CD4-positive, alpha-beta T cell treated with Interleukin-21 for 1 hour (primary cell): ENCODE data around the gene EPB41L2.
"Not testable (repeated sequence)": the region's sequence is repeated elsewhere in the genome, so short reads cannot be mapped to it uniquely, and the experiment has no call there.

ENCODE experiments used
- DNase-seq: peaks from one replicate; pipeline ENCODE4 v3.0.0-alpha.2; 2020

The EPB41L2 gene

GRCh38 chr6:131063028-131063763, at the start of gene EPB41L2:
EPB41L2 (minus strand) TSS chr6:131063245; CDS start chr6:130956485, 106,760 bp downstream.
- DNase-seq, result peak; percentile 87

DNA sequence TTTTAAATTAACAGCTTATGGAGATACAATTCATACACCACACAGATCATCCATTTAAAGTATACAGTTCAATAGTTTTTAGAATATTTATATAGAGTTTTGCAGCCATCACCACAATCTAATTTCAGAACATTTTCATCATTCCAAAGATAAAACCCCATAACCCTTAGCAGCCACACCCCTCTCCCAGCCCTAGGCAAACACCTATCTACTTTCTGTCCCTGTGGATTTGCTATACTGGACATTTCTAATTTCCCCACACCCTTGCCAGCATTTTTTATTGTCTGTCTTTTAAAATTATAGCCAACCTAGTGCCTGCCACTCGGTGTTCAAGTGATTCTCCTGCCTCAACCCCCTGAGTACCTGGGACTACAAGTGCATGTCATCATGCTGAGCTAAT, 49.2 kb upstream of the EPB41L2 start:
- no peak for DNase-seq

DNA sequence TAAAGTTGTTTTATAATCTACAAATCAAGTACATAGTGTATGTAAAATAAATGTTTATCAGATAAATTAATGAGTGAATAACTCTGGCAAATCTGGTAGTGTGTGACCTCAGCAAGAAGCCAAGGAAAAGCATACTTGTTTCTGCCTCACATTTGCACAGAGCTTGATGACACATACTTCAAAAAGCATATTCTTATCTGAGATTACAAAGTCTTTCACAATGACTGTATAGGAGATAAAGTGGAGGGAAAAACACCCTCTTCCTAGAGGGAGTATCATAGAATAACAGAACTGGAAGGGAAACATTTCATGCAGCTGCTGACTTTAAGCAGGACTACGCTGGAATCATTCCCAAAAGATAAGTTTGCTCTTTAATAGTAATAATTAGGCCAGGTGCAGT, 44.1 kb upstream of the EPB41L2 start:
- no peak for DNase-seq

- DNase-seq, result no peak
Measured at GRCh38 chr6:131103901-131104300, 40.9 kb upstream of the EPB41L2 start.

GRCh38 chr6:131103296-131103695, 40.3 kb upstream of the EPB41L2 start:
- DNase-seq, result no peak

DNA sequence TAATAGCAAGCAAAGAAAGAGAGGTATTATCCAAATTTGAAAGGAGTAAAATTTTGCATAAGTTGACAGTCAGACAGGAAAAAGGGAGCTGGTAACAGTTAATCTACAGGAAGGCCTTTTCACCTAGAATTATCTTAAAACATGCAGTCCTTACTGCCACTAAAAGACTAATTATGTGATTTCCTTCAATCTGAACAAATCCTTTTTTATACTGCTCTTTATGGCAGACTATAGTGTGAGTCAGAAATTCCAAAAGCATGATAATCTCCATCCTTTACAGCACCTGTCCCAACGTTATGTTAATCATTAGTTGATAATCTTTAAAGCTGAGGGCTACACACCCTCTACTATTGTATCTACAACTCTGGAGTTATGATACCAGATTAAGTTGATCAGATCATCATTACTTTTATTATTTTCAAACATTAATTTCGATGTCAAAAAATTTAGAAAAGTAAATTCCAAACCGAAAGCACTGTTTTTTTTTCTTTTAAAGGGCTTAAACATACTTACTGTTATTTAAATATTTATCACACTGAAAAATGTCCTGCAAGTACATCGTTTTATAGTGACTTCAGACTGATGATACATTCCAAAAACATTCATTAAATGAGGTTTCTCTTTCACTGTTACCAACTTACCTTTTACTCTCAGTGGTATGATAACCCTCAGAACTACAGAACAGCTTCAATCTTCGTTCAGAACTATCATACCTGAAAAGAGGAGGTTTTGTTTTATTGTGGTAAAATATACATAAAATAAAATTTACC, 39.1 kb upstream of the EPB41L2 start:
- DNase-seq, result no peak

- no peak for DNase-seq
Measured at GRCh38 chr6:131096786-131097185, 33.7 kb upstream of the EPB41L2 start.

DNA sequence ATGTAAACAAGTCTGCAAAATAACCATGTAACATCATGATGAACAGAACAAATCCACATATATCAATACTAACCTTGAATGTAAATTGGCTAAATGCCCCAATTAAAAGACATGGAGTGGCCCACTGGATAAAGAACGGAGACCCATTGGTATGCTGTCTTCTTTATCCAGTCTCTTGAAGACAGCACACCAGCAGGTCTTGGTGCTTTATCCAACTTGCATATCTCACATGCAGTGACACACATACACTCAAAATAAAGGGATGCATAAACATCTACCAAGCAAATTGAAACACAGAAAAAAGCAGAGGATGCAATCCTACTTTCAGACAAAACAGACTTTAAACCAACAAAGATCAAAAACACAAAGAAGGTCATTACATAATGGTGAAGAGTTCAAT, 30.3 kb upstream of the EPB41L2 start:
- DNase-seq, result no peak

- DNase-seq, result not testable (repeated sequence)
Measured at GRCh38 chr6:131091944-131092343, 28.9 kb upstream of the EPB41L2 start.

DNA sequence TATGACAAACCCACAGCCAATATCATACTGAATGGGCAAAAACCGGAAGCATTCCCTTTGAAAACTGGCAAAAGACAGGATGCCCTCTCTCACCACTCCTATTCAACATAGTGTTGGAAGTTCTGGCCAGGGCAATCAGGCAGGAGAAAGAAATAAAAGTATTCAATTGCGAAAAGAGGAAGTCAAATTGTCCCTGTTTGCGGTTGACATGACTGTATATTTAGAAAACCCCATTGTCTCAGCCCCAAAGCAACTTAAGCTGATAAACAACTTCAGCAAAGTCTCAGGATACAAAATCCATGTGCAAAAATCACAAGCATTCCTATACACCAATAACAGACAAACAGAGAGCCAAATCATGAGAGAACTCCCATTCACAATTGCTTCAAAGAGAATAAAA, 27.3 kb upstream of the EPB41L2 start:
- DNase-seq, result not testable (repeated sequence)

DNA sequence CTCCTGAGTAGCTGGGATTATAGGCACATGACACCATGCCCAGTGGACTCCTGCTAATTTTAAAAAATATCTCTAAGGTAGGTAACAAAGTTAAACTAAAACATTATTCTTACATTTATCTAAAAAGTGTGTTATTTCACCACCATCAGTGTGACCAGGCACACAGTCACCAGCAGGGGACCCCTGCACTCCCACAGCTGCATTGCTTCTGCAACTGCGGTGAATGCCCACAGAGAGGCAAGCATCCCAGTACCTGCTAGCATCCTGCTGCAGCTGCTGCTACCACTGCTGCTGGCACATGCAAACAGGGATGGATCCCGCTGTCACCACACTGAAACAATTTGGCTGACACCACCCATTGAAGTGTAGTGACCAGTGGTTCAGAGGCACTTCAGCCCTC, 21.9 kb upstream of the EPB41L2 start:
- DNase-seq, result no peak

- DNase-seq, result no peak
Measured at GRCh38 chr6:131083687-131084086, 20.6 kb upstream of the EPB41L2 start.

- no peak for DNase-seq
Measured at GRCh38 chr6:131082335-131082734, 19.3 kb upstream of the EPB41L2 start.

DNA sequence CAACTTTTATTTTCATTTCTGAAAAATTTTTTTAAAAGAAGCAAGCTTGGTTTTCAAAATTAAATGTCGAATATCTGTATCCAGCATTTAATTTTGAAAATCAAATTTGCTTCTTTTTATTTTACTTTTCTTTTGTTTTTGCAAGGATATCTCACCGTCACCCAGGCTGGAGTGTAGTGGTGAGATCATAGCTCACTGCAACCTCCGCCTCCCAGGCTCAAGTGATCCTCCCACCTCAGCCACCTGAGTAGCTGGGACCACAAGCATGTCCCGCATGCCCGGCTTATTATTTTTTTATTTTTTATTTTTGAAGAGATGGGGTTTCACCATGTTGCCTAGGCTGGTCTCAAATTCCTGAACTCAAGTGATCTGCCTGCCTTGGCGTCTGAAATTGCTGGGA, 17.0 kb upstream of the EPB41L2 start:
- DNase-seq, result no peak

- DNase-seq, result no peak
Measured at GRCh38 chr6:131073577-131073976, 10.5 kb upstream of the EPB41L2 start.

DNA sequence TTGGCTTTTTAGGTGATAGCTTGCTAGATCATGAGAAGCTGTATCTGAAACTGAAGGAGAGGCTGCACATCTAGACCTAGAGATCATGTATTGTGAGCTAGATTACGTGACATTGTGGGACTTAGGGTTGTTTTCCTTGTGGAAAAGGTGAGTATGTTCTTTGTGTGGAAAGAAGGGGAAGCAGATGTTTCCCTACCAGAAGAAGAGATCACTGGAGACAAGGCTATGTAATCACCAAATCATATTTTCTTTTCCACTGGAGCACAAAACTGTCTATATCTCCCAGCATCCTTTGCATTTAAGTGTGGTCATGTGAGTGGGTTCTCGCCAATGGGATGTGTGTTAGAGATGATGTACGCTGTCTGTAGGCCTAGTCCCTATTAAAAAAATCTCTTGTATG, 7.0 kb upstream of the EPB41L2 start:
- DNase-seq, result no peak

DNA sequence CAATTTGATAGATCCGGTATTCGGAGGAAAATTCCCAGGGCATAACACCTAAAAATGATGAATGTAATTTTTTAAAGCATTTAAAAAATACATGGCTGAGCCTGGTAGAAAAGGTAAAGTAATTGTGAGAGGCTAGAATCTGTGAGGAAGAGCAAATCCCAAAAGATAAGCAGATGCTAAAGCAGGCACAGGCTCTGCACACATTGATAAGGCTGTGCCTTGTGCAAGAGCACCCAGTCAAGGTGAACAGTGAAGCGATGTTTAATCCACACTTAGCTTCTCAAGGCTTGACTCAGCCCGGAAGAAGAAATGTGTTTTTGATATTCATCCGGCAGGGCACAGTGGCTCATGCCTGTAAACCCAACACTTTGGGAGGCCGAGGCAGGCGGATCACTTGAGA, 5.1 kb upstream of the EPB41L2 start:
- no peak for DNase-seq

DNA sequence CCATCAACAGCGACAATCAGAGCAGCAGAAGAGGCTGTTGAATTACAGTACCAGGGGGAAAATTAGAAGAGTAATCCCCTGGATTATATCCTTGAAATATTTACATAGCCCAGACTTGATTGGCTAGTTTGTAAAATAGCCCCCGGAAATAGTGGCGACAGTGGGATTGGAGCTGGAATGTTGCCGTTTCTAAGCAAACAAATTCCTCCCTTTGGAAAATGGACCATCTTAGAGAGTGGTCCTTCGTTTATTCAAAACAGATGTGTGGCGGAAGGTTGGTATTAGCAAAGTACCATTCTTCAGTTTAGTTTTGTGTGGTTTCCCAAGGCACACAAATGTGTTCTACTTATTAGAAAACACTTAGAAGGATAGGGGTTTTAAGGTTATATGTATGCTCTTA, 4.5 kb upstream of the EPB41L2 start:
- no peak for DNase-seq

DNA sequence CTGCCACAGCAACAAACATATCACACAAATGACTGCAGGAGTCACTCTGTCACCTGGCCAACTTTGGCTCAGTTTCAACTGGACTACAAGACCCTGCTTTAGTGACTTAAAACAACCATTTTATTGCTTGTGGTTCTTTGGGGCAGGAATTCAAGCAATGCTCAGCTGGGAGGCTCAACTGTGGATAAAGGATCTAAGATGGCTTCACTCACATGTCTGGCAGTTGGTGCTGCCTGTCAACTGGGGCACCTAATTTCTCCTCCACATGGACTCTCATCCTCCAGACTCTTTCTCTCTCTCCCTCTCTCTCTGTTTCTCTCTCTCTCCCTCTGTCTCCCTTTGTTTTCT, 2.8 kb upstream of the EPB41L2 start:
- no peak for DNase-seq

GRCh38 chr6:131065112-131065823, 2.2 kb upstream of the EPB41L2 start:
- DNase-seq, result no peak

DNA sequence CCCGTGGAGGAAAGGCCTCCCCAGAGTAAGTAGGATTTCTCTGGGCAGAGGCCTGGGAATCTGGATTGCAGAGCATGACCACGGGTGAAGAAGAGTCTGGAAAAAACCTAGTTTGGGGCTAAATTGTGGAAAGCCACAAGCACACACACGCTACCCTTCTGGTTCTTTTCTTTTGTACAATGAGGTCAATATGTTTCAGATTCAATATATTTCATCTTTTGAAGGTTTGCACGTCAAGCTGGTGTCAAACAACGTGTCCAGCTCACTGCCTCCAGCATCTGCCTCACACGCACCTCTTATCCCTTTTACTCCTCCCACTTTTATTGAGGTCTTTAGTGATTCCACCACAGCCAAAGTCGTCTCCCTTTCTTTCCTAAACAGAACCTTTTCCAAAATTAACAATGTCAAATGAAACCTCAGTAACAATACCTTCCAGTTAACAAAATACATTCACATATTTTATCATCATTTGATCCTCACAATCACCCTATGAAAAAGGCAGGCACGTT, 773 bp upstream of the EPB41L2 start:
- peak; percentile 26 for DNase-seq

- peak; percentile 17 for DNase-seq
Measured at GRCh38 chr6:131062241-131063027, 611 bp downstream of the EPB41L2 start.

GRCh38 chr6:131061751-131062119, 1.3 kb downstream of the EPB41L2 start:
- no peak for DNase-seq
